Measurements from ENCODE around the gene EEF1A2. TPM values are rescaled to one million over a fixed set of nuclear protein-coding genes. Genes with fewer than 3 reads are reported as not detected.

The EEF1A2 gene
- total and polyA plus RNA-seq, 2 experiments from 2014 or later = 1.3 to 37.1 TPM

DNA sequence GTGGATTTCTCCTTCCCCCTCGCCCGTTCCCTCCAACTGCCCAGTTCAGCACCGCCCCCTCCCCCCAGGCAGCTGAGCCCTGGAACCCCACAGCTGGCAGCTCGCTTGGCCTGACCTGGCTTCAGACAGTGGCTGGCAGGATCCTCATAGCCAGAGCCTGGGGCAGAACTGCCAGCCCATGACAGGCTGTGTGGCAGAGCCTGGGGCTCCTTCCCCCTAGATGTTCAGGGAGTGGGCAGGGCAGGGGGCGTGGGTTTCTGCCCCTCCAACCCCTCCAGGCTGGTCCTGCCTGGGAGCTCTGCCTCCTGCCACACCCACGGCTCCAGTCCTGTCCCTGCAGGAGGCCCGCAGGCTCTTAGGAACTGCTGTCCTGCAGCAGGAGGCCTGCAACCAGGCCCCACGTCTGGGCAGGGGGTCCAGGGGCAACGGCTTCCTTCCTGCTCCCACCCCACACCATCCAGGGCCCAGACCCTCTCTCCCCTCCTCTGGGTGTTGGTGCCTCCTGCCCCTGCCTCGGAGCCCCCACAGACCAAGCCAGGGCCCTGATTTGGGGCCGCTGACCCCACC, 16.8 kb downstream of the EEF1A2 start (continued):
- TF ChIP-seq, protein P1, sequence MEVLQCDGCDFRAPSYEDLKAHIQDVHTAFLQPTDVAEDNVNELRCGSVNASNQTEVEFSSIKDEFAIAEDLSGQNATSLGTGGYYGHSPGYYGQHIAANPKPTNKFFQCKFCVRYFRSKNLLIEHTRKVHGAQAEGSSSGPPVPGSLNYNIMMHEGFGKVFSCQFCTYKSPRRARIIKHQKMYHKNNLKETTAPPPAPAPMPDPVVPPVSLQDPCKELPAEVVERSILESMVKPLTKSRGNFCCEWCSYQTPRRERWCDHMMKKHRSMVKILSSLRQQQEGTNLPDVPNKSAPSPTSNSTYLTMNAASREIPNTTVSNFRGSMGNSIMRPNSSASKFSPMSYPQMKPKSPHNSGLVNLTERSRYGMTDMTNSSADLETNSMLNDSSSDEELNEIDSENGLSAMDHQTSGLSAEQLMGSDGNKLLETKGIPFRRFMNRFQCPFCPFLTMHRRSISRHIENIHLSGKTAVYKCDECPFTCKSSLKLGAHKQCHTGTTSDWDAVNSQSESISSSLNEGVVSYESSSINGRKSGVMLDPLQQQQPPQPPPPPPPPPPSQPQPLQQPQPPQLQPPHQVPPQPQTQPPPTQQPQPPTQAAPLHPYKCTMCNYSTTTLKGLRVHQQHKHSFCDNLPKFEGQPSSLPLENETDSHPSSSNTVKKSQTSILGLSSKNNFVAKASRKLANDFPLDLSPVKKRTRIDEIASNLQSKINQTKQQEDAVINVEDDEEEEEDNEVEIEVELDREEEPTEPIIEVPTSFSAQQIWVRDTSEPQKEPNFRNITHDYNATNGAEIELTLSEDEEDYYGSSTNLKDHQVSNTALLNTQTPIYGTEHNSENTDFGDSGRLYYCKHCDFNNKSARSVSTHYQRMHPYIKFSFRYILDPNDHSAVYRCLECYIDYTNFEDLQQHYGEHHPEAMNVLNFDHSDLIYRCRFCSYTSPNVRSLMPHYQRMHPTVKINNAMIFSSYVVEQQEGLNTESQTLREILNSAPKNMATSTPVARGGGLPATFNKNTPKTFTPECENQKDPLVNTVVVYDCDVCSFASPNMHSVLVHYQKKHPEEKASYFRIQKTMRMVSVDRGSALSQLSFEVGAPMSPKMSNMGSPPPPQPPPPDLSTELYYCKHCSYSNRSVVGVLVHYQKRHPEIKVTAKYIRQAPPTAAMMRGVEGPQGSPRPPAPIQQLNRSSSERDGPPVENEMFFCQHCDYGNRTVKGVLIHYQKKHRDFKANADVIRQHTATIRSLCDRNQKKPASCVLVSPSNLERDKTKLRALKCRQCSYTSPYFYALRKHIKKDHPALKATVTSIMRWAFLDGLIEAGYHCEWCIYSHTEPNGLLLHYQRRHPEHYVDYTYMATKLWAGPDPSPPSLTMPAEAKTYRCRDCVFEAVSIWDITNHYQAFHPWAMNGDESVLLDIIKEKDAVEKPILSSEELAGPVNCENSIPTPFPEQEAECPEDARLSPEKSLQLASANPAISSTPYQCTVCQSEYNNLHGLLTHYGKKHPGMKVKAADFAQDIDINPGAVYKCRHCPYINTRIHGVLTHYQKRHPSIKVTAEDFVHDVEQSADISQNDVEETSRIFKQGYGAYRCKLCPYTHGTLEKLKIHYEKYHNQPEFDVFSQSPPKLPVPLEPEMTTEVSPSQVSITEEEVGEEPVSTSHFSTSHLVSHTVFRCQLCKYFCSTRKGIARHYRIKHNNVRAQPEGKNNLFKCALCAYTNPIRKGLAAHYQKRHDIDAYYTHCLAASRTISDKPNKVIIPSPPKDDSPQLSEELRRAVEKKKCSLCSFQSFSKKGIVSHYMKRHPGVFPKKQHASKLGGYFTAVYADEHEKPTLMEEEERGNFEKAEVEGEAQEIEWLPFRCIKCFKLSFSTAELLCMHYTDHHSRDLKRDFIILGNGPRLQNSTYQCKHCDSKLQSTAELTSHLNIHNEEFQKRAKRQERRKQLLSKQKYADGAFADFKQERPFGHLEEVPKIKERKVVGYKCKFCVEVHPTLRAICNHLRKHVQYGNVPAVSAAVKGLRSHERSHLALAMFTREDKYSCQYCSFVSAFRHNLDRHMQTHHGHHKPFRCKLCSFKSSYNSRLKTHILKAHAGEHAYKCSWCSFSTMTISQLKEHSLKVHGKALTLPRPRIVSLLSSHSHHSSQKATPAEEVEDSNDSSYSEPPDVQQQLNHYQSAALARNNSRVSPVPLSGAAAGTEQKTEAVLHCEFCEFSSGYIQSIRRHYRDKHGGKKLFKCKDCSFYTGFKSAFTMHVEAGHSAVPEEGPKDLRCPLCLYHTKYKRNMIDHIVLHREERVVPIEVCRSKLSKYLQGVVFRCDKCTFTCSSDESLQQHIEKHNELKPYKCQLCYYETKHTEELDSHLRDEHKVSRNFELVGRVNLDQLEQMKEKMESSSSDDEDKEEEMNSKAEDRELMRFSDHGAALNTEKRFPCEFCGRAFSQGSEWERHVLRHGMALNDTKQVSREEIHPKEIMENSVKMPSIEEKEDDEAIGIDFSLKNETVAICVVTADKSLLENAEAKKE (CRISPR knock-in tag; IDR thresholded peaks at IDR 0.05) = no peak
- TF ChIP-seq STAT1 (IDR thresholded peaks at IDR 0.05; ENCODE audit: unreplicated experiment) (no peak), NANOG (IDR thresholded peaks at IDR 0.05; ENCODE audit: borderline replicate concordance) (no peak)
- TF ChIP-seq, protein P2, sequence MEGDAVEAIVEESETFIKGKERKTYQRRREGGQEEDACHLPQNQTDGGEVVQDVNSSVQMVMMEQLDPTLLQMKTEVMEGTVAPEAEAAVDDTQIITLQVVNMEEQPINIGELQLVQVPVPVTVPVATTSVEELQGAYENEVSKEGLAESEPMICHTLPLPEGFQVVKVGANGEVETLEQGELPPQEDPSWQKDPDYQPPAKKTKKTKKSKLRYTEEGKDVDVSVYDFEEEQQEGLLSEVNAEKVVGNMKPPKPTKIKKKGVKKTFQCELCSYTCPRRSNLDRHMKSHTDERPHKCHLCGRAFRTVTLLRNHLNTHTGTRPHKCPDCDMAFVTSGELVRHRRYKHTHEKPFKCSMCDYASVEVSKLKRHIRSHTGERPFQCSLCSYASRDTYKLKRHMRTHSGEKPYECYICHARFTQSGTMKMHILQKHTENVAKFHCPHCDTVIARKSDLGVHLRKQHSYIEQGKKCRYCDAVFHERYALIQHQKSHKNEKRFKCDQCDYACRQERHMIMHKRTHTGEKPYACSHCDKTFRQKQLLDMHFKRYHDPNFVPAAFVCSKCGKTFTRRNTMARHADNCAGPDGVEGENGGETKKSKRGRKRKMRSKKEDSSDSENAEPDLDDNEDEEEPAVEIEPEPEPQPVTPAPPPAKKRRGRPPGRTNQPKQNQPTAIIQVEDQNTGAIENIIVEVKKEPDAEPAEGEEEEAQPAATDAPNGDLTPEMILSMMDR (conservative IDR thresholded peaks at IDR 0.05; ENCODE audit: low read depth in 2 of 2) = no peak

DNA sequence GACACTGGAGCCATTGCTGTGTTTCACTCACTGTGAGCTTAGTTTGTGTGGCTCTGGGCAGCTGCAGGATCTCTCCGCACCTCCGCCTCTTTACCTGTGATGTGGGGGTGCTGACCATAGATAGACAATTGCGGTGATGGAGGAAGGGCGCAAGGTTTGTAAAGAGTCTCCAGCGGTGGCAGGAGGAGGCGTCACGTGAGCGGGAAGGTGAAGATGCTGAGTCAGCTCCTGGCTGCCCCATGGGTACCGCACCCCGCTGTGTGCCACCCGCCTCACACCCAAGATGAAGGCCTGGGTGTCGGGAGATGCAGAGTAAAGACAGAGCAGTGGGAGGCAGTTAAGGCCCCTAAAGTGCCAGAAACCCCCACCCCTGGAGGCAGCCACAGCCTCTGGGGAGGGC, 17.4 kb downstream of the EEF1A2 start:
- H3K27me3 ChIP-seq (ENCODE audit: insufficient read depth) = no peaks in the 10 kb centered on the region
- ATAC-seq (no peak), DNase-seq (ENCODE audit: low spot score) (no peak)
- no peak overlapping the region for H3K4me3 Mint-ChIP-seq
- peaks cover 3% of the 10 kb centered on the region; the same call in 2 of the 3 replicates for H3K9me3 Mint-ChIP-seq
- no peaks in the 10 kb centered on the region for H3K36me3 ChIP-seq (ENCODE audit: insufficient read depth)
- peaks cover 43% of the 10 kb centered on the region for H3K4me1 Mint-ChIP-seq
- no peak overlapping the region for H3K27ac ChIP-seq (ENCODE audit: low read depth)
- H3F3A ChIP-seq (replicated peaks; ENCODE audit: low read depth) = 0 out of 2 replicates have a peak, but pooled peaks cover 4% of the 10 kb centered on the region
- peaks cover 18% of the 10 kb centered on the region for H3K4me1 ChIP-seq (ENCODE audit: insufficient read depth)
- H3K9me2 ChIP-seq (ENCODE audit: insufficient read depth) = no peaks in the 10 kb centered on the region
- no peaks in the 10 kb centered on the region for H3K79me2 ChIP-seq (replicated peaks; ENCODE audit: insufficient read depth)
- peak overlapping the region; percentile 38; the same call in 1 of the 2 replicates for H2AFZ ChIP-seq
- H3K36me3 Mint-ChIP-seq (ENCODE audit: low read depth) = peaks cover 3% of the 10 kb centered on the region; the same call in 1 of the 3 replicates
- no peak overlapping the region for H3K4me3 ChIP-seq
- H3K27ac Mint-ChIP-seq = no peak overlapping the region
- no peaks in the 10 kb centered on the region for H4K20me1 ChIP-seq (replicated peaks; ENCODE audit: insufficient read depth)
- H3K4me2 ChIP-seq = no peak overlapping the region; the same call in 1 of the 2 replicates
- H3K27me3 Mint-ChIP-seq (ENCODE audit: insufficient read depth, low read depth, poor library complexity) = peaks cover 25% of the 10 kb centered on the region
- TF ChIP-seq NANOG (IDR thresholded peaks at IDR 0.05; ENCODE audit: borderline replicate concordance) (no peak), EZH2 (IDR thresholded peaks at IDR 0.05; ENCODE audit: low read depth, unreplicated experiment) (no peak), ZNF114 (CRISPR knock-in tag; IDR thresholded peaks at IDR 0.05) (no peak), POLR2AphosphoS5 (IDR thresholded peaks at IDR 0.05; ENCODE audit: low read depth) (no peak)
- TF ChIP-seq, protein P1 (CRISPR knock-in tag; IDR thresholded peaks at IDR 0.05) = no peak

All from GM23338 (cell line).